Ureter (tissue), 1 donor: Measurements from ENCODE around the gene ACER2. TPM values are rescaled to one million over a fixed set of nuclear protein-coding genes. Genes with fewer than 3 reads are reported as not detected.

Experiments
- DNase-seq: peaks from one replicate; pipeline ENCODE4 v3.0.0-alpha.2; 2020; ENCODE audit warnings: low spot score
- total RNA-seq: library from RNA; stranded (reverse); gene quantifications from one replicate; pipeline ENCODE4 v1.2.4, GENCODE V29; 2023
- donor health status: DM: yes; HTN: yes; CAD: no.

ACER2 gene
- total RNA-seq, 1 donor from 2014 or later, result 213 TPM

DNA sequence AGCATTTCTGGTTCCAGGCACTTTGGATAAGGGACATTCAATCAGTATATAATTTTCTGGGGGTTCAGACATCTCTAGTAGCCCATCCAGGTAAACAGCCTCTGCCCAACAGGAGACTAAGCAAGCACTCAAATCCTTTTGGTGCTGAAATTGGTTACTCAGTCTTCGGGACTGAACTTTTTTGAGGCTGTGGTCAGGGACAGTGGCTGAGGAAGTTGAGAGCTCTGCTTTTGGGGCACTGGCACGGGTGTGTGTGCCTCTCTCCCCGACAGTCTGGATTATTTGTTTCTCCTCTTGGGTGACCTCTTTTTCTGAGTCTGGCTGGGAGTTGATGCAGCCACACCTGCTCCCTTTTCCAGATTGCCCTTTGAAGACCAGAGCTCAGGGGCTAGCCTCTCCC, 47.6 kb downstream of the ACER2 start:
- DNase-seq, result peak; percentile 39

DNA sequence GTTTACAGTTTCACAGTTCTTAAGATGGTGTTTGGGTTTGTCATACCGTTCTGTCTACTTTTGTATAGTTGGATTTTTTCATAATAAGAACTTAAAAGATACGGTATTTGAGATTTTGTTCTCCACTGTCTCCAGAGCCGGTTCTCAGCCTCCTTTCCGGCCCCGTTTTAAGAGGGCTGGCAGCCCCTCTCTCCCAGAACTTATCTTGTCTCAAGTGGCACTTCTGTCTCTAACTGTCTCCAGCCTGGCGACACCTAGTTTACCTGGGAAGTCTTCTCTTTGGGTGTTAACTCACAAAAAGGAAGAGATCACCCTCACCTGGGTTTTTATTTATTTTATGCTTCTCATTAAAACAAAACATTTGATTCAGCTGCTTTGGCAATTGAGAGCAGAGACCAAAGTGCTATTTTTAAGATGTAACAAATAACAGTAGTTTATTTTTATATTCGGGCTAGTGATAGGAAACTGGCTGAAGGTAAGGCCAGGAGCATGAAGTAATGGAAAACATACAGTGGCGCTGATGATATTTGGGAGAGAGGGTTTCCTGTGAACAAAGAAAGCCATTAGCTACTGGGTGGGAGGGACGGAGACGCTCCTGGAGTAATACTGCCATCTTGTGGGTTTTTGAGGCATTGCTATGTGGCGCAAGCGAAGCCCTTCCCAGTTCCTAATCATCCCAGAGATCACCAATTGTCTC, 48.3 kb downstream of the ACER2 start:
- peak; percentile 77 for DNase-seq

DNA sequence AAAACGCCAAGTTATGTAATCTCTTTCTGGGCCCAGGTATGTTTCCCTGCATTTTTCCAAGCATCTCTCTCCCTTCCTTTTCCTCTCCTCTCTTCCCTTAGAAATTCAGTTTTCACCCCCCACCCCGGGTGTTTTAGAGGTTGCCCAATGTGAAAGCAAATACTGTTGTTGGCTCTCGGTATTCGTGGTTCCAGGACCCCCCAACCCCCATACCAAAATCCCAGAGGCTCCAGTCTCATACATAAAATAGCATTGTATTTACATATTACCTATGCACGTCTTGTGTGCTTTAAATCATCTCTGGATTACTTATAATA, 48.8 kb downstream of the ACER2 start:
- no peak for DNase-seq

DNA sequence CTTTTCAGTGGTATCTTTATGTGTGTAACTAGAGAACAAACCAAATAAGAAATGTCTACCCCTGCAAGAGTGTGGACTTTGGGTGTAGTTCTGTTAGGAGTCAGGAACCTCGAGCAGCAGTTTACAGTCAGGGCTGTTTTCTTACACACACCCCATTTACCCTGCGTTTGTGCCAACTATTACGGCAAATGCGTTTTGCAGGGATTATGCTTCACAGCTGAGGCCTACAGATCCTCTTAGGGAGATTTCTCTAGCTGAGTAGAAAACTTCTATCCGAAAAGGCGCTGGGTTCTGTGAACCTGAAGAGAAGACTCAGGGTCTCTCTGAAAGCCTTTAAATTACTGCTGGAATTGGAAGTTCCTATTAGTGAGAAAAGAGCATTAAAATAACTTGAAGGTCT, 51.4 kb downstream of the ACER2 start:
- DNase-seq, result no peak

DNA sequence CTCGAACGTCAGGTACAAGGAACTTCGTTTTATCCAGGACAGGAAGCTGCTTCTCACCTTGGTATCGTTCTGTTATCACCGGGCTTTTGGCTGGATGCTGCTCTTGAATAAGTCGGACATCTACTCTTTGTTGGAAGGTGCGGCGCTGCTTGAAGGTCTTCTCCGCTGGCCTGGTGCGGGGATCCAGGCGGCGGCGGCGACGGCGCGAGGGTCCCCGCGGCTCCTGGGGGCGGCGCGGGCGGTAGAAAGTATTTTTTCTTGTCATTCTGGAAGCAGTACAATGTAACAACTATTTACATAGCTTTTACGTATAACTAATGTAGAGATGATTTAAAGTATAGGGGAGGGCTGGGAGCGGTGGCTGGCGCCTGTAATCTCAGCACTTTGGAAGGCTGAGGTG, 52.3 kb downstream of the ACER2 start:
- no peak for DNase-seq

DNA sequence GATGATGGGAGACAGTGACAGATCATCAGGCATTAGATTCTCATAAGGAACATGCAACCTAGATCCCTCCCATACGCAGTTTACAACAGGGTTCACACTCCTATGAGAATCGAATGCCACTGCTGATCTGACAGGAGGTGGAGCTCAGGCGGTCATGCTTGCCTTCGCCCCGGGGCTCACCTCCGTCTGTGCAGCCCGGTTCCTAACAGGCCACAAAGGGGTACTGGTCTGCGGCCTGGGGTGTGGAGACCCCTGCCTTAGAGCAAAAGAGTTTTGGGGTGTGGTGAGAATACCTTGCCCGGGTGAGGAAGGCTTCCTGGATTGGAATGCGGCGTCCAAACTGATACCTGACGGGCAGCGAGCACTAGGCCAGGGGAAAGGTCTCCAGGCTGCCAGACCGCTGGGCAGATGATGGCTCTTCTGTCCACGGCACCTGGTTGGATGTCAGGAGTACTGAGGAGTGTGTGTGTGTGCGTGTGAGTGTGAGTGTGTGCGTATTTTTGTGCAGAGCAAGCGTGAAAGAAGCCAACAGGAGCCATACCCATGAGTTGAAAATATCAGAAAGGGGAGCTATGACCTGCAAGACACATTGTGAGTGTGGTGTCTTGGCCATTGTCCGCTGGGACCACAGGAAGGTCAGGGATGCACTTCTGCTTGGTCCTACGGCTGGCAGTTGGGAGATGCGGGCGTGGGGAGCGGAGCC, 55.4 kb downstream of the ACER2 start:
- no peak for DNase-seq

DNA sequence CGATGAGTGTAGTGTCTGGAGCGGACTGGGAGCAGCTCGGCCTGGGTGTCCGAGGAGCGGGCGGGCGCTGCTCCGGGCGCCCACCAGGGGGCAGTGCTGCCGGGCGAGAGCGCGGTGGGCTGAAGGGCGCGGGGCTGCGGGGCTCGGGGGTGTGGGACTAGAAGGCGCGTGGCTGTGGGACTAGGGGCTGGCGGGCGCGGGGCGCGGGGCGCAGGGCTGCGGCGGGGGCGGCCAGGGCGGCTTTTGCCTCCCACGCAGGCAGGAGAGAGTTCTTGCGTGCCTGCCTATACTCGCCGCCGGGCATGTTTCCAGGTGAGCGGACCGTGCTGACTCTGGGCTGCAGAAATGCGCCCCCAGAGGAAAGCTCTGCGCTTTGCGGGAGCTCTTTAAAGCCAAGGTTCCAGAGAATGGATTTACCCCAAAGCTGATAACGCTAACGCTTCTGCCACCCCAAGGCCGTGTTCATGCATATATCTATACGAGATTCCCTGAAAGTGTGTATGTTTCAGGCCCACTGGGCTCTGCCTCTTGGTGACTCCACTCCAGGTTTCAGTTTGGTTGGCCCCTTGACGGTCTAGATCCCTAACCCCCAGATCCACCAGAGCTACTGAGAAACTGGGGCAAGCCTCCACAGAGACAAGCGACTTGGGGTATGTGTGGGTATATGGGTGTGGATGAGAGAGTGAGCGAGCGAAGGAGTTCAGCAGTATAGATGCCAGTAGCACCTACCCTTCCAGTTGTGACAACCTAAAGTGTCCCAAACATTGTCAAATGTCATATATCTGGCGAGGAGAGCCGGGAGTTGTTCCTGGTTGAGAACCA, 56.2 kb downstream of the ACER2 start:
- DNase-seq, result peak; percentile 78

DNA sequence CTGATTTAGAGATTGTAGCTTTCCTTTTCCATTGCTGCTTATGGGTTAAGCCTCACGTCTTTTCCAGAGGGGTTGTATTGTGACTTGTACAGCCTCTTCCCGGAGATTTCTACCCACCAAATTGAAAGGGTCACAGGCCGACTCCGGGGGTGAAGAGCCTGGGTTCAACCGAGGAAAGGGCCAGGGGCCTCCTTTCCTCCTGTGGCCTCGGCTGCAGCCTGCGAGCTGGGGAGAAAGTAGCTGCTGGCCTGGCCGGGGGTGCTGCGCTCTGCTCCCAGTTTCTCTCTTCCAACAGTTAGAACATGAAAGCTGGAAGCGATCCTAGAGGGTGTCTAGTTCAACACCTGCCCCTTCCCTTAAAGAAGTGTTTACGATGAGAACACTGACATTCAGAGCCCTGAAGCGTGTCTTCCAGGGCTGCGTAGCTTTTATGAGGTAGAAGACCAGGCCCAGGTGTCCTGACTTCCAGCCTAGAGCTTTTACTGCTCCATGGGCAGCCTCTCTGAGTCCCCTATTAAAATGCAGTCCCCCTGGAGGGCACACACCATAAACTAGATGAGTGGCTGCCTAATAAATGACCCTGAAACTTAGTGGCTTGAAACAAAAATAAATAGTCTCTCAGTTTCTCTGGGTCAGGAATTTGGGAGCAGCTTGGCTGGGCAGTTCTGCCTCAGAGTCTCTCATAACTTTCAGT, 56.9 kb downstream of the ACER2 start:
- DNase-seq, result no peak

DNA sequence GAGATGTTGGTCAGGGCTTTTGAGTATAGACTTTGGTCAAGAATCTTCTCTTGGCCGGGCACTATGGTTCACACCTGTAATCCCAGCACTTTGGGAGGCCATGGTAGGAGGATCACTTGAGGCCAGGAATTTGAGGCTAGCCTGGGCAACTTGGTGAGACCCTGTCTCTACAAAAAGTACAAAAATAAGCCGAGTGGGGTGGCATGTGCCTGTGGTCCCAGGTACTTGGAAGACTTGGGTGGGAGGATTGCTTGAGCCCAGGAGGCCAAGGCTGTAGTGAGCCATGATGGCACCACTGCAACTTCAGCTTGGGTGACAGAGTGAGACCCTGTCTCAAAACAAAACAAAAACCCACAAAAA, 57.5 kb downstream of the ACER2 start:
- no peak for DNase-seq

DNA sequence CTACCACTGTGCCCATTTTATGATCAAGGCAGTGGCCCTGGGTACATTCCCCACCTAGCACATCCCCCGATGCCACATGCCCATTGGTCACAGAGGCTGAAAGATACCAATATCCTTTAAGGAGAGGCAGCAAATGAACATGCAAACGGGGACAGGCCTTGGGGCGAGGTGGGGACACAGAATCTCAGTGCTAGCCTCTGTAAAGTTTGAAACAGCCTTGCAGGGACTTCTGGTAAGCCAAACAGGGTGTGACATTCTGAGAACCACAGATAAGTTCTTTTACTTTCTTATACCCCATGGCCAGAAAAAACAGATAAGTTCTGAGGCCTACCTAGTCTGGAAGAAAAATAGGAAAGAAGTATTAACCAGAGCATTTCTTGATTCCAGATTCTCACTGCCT, 60.5 kb downstream of the ACER2 start:
- DNase-seq, result no peak

DNA sequence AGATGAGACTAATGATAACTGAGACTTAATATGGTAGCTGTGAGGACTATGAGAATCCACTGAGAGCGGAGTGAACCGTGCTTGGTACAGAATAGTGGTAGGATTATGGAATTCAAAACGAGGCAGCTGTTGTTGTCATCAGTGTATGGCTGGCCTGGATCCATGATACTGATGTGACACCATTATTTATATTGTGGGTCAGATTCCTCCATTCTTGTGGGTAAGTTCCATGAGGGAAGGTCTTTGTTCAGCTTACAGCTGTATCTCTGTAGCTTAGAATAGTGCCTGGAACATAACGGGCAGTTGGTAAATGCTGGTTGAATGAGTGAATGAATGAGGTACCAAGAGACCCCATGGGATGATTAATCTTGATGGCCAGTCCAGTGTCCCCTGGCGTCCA, 61.8 kb downstream of the ACER2 start:
- DNase-seq, result no peak

DNA sequence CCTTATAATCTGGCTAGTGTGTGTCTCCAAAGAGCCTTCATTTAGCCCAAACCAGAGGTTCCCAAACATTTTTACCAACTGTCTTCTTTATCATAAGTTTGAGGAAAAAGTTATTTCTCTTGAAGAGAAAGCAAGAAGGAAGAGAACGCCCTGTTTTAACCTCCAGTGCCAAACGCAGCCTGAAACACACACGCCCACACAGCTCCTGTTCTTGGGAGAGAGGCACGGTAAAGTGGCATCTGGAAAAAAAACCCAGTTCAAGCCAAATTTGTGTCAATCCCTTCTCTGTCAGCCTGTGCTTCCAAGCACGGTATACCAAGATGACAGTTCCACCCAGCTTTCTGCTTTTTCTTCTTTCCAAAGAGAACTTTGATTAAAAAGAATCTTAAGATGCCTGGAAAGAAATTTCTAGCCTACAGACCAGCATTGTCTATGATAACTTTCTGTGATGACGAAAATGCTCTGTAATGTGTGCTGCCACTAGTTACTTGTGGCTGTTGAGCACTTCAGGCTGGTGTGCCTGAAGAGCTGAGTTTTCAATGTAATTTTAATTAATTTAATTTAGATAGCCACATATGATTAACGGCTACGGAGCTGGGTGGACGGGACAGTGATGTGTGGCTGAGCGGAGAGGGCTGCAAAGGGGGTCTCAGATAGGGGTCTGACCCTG, 62.3 kb downstream of the ACER2 start:
- no peak for DNase-seq

DNA sequence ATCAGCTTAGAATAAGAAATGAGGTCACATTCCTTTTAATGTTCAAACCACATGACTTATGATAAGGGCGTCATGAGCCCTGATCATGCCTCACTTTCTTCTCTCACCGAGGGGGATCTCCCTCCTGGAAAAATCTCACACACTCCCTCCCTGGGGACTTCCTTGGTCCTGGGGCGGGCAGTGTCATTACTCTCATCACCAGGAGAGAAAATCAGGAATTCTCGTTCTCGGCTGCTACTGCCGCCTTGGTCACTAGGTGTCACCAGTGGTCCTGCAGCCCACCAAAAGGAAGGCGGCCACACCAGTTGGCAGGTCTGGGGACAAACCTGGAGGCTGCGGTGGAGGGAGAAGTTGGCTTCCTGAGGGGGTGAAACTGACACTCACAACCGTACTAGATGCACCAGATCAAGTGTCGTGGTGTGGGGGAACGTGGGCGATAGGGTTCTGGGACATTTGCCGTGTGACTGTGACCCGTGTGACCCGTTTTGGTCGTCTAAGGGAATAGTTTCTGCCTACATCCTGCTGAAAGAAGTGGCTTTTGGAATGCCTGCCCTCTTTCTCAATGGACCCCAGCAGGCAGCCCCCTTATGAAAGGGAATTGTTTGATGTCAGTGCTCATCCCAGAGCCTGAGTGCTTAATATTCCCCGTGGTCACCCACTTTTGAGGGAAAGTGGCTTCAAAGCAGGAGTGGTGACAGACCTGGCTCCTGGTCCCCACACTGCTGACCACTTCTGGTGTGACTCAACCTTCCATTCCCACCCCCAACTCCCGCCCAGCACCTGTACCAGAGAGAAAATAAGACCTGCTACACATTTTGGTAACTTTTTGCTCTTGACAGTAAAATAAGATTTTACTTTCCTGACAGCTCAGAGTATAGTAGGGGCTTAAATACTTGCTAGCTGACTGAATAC, 63.2 kb downstream of the ACER2 start:
- peak; percentile 62 for DNase-seq

DNA sequence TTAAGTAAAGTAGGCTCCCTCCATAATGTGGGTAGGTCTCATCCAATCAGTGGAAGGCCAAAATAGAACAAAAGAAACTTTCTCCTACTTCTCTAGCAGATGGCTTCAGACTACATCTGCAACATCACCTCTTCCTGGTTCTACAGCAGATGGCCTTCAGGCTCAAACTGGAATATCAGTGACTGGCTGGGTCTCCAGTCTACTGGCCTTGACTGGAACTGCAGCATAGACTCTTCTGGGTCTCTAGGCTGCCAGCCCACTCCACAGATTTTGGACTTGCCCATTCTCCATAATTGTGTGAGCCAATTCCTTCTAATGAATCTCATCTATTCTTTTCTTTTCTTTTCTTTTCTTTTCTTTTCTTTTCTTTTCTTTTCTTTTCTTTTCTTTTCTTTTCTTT, 64.8 kb downstream of the ACER2 start:
- DNase-seq, result no peak

DNA sequence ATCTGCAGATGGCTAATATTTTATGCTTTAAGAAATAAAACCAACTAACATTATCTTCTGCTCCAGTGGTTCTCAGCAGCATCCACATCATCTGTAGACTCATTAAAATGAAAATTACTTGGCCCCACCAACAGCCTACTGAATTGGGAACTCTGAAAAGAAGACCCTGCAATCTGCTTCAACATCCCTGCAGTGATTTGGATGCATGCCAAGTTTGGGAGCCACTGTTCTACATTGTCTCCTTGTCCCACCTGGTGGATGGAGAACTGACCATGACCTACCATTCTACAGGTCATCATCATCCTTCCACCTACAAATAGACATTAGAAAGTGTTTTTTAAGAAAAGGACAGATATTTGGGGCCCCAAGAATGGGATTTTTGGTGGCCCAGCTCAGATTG, 71.1 kb downstream of the ACER2 start:
- DNase-seq, result no peak

DNA sequence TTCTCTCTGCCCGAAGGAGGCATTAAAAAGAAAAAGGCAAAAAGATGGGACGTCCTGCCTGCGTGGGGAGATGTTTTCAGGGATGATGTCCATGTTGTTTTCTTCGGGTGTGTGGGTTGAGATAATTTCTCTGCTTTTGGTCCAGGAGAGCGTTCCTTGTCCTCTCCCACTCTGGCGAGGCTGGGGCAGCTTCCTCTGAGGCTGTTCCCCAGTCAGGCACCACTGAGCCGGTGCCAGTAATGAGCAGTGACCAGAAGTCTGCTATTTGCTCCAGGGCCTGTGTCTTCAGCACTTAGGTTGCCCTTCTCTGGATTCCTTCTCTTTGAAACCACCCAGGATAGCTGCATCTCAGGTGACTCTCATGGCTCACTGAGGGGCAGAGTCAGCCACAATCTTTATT, 71.5 kb downstream of the ACER2 start:
- no peak for DNase-seq

DNA sequence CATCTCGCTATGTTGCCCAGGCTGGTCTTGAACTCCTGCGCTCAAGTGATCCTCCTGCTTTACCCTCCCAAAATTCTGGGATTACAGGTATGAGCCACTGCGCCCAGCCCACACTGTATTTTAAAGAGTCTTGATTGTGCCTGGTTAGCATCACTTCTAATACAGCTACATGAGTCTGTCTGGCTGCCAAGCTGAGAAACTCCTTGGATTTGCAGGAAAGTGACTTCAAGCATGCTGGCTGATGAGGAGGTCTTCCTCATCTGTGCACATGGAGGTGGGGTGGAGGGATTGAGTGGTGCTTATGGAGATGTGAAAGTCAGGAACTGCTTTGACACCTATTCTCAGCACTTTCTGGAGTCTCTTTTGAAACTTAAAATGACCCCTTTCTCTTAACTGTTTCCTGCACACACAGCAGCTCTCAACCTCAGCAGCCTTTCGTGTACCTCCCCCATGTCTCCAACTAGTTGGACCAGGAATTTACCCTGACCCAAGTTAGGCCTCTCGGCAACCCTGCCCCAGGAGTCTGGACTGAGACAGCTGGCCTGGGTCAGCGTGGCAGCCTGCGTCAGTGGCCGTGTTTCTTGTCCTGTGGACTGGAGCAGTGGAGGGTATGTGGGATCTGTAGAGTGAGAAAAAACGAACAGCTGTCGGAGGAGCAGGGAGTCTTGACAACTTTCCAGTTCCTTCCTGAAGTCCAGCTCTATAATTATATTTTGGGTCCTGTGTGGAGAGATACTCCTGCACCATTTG, 72.5 kb downstream of the ACER2 start:
- no peak for DNase-seq

DNA sequence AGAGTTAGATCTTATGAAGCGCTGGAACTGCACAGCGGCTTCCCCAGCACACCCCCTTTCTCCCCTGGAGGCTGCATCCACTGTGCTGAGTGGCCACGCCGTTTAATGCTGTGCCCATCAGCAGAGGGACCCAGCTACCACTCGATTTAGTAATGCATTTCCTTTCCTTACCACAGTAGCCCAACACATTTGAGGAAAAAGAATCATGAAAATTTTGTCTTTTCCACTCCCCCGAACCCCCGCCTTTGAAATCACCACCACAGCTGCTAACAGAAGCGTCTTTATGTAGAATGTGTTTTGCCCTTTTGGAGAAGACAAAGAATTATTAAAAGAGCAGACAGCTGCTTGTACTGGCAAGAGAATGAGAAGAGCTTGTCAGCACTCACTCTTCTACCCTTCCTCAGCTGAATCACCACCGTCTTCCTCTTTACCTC, 73.2 kb downstream of the ACER2 start:
- DNase-seq, result no peak

DNA sequence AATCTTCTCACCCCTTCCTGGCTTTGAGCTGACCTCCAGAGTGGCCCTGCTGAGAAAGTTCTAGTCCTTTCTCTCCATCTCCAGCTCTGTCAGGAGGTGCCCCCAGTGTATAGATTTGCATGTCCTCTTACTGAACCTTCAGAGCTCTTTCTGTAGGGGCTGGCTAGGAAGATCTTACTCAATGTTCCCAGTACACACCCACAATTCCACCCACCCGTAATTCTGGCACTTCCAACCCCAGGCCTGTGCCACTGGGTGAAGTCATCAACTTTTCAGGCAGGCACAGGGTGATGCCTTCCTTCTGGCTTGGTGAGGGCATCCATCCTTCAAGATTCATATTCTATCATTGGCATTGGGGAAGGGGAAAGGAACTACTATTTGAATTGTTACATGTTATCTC, 75.9 kb downstream of the ACER2 start:
- DNase-seq, result no peak

DNA sequence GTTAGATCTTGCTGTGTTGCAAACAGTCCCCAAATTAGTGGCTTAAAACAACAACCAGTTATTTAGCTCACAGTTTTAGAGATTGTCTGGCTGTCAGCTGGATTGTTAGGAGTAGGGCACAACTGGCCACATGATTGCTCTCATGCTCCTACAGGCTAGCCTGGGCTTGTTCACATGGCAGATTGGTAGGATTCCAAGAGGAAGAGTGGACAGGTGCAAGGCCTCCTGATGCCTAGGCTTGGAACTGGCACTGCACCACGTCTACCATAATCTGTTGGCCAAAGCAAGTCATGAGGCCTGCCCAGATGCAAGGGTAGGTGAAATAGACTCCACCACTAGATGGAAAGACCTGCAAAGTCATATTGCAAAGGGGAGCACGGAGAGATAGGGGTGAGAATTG, 76.4 kb downstream of the ACER2 start:
- DNase-seq, result no peak
